GM18511 (cell line): ENCODE results near the gene GSC2.
"Not testable (repeated sequence)": the region's sequence is repeated elsewhere in the genome, so short reads cannot be mapped to it uniquely, and the experiment has no call there.

Source experiments
- ATAC-seq: cut with Tn5 transposase; IDR thresholded peaks from one replicate; pipeline ENCODE4 v1.9.1; 2021; ENCODE audit warnings: mild to moderate bottlenecking, moderate library complexity; ENCODE audit not compliant: unreplicated experiment

GSC2 gene

DNA sequence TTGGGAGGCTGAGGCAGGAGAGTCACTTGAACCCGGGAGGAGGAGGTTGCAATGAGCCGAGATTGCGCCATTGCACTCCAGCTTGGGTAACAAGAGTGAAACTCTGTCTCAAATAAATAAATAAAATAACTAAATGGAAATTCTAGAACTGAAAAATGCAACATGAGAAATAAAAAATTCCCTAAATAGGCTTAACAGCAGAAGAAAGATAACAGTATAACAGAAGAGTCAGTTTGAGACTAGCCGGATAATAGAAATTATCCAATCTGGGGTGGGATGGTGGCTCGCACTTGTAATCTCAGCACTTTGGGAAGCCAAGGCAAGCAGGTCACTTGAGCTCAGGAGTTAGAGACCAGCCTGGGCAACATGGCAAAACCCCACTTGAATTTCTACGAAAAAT, 14.3 kb upstream of the GSC2 start:
- no peak for ATAC-seq

- ATAC-seq = not testable (repeated sequence)
These were observed 8.6 kb upstream of the GSC2 start for GRCh38 chr22:19158649-19159048.

DNA sequence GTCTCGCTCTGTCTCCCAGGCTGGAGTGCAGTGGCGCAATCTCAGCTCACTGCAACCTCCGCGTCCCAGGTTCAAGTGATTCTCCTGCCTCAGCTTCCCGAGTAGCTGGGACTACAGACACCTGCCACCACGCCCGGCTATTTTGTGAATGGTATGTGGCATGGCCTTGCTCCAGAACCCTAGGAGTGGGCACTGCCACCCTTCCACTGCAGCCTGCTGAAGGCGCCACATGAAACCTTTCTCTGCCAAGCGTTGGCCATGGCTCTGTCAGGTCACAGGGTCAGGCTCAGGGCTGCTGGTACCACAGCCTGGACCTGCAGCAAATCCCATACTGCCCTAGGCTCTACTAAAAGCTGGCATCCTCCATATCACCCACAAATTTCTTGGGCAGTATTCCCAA, 6.0 kb upstream of the GSC2 start:
- not testable (repeated sequence) for ATAC-seq

- no peak for ATAC-seq
These were observed 3.1 kb upstream of the GSC2 start for GRCh38 chr22:19152942-19153883.

DNA sequence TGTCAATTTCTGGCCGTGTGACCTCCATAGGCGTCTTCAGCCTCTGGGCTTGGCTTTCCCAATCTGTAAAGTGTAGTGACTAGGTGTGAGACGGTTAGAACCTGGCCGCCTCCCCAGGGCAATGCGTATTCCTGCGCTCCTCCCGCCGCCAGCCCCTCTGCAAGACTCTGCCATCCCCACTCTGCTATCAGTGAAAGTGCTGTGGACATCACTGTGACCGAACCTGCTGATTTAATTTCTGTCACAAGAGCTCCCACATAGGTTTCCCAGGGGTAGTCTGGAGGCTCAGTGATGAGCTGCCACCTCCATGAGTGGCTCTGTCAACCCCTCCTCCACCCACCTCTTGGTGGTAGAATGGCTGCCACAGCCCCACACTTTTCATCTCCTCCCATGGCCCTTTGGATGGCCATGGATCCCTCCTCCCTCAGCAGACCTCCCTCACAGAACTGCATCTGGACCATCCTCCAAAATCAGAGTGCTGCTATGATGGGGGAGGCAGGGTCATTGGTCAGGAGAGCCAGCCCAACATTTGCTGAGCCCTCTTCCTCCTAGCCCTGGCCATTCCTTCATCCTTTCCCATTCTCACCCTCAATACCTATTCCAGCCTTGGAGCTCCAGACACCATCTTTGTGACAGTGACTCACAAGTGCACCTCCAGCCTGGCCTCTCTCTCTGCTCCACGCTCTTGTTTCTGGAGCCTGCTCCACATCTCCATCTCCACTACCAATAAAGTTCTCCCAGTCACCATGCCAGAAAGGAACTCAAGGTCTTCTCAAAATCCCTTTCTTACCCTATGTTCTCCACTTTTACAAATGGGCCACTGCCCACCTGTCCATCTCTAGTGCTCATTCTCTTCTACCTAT, 1.5 kb upstream of the GSC2 start:
- no peak for ATAC-seq

DNA sequence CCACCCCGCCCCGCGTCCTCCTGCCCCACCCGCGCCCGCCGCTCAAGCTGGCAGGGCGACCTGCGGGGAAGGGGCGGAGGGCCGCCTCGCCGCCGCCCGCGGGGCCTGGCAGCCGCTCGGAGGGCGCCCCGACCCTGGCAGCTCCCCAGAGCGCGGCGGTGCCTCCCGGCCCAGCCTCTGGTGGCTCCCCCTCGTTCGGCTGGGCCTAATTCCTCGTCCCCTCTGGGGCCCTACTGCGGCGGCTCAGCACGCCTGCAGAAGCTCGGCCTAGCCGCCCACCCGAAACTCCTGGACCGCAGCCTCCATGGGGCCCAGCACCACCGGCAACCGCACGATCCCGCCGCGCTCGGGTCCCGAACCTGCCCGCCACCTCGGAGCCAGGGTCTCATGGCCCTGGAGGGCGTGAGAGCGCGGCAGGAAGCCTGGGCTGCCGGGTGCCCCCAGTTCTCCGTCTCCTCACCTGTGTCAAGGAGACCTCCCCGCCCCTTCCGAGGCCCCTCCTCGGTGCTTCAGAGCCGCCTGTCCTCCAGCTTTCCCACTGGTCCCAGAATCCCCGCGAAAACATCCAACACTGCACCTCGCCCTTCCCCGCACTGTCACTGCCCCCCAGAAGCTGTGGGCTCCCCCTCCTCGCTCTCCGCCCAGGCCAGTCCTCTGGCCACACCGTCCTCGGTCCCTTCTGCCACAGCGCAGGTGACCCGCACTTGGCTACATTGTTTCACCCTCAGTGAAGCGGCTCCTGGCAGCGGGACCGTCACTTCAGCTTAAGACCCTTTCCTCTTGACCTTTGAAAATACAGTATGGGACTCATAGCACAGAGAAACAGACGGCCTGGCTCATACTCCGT, 613 bp upstream of the GSC2 start:
- ATAC-seq = no peak

DNA sequence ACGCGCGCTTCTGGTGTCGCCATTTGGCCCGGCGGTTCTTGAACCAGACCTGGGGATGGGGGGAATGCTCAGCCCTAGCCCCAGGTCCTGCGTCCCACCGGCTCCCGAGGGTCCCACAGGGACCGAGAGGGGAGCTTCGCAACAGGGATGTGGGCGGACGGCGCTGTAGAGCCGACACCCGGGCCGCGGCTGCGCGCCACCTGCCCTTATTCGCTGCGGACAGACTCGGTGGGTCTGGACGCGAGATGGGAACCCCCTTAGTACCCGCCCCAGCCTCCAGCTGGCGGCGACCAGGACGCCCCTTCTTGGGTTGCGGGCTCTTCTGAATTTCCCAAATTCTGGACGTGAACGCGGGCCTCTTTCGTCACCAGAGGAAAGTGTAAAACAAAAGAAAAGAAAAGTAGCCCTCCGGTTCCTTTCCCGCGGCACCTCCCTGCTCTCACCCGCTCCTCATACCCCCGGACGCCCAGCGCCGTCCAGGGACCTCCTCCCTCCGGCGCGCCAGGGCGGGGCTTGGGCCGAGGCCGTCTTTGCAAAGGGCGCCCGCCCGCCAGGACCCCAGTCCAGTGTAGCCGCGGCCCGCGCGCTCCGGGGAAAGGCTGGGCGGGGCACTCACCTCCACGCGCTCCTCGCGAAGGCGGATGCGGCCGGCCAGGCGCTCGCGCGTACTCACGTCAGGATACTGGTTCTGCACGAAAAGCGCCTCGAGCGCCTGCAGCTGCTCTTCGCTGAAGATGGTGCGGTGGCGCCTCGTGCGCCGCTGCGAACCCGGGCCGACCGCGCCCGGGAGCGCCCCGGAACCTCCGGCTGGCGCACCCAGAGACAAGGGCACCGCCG, 827 bp downstream of the GSC2 start:
- ATAC-seq = no peak

DNA sequence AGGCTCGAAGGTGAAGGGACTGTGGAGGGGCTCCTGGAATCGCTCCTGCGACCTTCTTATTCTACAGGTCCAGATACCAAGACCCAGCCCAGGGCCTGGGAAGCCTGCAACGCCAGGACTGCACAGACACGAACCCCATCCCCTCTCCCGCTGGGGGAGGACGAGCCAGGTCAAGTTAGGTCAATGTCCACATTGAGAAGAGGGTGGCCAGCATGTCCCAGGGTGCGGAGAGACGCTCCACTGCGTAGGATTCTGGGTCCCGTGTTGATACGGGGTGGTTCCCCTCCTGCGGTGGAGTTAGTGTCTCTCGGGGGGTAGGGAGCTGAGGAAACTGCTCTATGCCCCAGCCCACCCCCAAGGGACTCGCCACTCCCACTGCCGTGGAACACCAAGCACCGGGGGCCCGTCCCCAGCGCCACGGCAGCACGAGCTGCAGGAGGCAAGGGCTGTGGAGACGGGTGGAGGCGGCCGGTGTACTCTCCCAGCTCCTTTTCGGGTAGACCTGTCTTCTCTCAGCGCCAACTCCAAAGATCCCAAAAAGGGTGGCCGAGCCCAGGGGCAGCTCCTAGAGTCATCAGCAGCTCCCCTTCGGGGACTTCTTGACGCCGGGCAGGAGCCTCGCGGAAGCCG, 1.6 kb downstream of the GSC2 start:
- no peak for ATAC-seq

DNA sequence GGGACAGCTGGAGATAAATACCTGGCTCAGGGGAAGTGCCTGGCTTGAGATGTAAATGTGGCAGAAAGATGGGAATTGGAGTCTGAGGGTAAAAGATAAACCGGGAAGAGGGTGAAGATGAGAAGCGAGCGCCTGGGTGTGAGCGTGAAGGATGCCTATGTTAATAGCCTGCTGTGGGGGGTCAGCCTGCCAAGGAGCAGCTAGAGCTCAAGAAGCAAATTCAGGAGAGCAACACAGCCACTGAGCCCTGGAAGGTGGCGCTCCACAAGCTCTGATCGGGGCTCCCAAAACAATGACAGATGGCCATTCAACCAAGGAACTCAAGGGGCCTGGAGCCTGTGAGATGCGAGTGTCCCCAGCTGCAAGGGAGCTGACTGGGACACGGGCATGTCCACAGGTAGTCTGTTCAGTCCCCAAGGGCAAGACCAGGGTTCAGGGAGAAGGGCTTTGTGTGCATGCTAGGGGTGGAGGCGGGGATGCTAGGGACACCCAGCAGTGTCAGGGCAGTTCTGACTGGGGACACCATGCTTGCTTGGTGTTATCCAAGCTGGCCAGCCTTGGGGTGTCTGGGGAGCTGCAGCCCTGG, 2.8 kb downstream of the GSC2 start:
- no peak for ATAC-seq

DNA sequence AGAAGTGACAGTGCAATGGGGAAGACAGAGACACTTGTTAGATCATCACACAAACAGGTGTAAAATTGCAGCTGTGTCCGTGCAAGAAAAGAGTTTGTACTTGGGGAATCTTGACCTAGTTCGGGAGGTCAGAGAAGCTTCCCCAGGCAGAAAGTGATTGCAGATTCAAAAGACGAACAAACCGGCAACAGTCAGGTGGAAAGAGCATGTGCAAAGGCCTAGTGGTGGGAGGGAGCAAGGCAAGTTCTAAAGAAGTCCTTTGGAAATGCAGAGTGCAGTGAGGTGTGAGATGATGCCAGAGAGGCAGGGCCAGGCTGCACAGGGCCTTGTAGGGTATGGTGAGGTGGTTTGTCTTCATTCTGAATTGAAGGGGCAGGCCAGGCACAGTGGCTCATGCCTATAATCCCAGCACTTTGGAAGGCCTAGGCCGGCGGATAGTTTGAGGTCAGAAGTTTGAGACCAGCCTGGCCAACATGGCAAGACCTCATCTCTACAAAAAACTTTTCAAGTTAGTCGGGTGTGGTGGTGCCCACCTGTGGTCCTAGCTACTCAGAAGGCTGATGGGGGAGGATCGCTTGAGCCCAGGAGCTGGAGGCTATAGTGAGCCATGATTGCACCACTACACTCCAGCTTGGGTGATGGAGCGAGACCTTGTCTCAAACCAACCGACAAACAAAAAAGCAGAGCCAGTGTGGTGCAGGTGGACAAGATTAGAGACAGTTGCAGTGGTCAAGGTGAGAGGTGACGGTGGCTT, 3.7 kb downstream of the GSC2 start:
- ATAC-seq = no peak

DNA sequence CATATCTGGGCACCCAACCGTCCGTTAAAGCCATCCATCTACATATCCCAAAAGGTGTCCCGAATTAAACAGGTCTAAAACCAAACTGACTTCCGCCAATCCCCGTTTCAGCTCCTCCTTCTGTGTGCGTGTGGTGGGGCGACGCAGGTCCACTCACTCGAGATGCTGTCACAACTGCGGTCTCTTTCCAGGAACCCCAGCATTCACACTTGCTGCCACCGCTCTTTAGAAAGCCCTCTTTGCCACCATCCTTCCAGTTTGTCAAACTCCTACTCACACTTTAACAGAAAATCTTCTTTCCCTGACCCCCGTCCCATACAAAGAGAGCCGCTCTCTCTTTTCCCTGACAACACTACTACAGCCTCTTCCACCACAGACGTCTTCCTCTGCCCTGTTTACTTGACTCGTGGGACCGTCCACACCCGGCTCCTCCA, 6.1 kb downstream of the GSC2 start:
- no peak for ATAC-seq

- no peak for ATAC-seq
These were observed 6.9 kb downstream of the GSC2 start for GRCh38 chr22:19143212-19143611.

- no peak for ATAC-seq
These were observed 7.7 kb downstream of the GSC2 start for GRCh38 chr22:19142394-19142793.

- ATAC-seq = no peak
These were observed 10.1 kb downstream of the GSC2 start for GRCh38 chr22:19139974-19140373.

DNA sequence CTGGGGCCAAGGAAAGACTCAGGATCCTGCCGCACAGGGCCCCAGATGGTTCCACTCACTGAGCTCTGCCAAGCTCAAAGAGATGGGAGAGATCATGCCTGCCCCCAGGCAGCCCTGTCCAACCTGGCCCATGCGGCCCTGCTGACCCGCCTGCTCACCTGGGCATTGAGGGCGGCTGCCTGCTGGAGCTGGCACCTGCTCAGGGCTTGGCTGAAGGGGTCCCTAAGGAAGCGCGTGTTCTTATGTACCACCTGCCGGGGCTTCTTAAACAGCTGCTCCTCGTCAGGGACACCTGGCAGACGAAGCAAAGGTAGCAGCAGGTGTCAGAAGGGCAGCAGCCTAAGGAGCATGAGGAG, 11.1 kb downstream of the GSC2 start:
- ATAC-seq = no peak

- ATAC-seq = no peak
These were observed 11.7 kb downstream of the GSC2 start for GRCh38 chr22:19138217-19139000.

DNA sequence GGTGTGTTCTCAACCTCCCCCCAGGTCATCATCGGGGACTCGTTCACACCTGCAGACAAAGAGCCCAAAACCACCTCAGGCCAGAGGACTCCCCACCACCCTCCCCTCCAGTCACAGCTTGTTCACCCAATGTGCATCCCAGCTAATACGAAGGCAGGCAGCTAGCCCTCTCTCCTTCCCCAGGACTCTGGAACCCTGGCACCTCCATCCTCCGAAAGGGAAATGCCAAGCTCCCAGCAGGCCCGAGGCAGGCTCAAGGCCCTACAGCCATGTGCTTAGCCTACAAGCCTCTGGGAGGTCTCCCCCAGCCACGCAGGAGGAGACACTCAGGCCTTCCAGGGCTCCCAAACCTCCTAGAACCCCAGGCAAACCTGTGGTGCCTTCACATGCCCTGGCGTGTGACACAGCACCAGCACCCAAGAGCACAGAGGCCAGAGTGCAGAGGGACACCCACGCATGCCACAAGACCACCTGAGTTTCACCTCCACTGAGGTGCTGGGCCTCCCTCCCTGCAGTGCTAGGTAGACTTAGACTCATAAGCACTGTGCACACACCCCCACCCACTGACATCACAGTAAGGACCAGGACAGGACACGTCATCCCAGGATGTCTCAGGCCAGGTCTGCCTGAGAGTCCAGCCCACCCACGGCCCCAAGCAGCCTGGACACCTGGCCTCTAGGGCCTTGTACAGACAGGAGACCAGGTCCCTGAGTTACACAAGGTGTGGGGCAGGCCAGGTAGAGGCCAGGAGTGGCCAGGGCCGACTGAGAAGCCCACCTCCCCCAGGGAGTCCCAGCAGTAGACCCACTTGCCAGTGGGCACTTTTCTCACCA, 12.5 kb downstream of the GSC2 start:
- no peak for ATAC-seq
